Progenitor cell of endocrine pancreas (in vitro differentiated cells): ENCODE data around the gene ZNF804A. TPM values are rescaled to one million over a fixed set of nuclear protein-coding genes. Genes with fewer than 3 reads are reported as not detected.

Experiments
- DNase-seq: peaks from one replicate; pipeline ENCODE4 v3.0.0; 2021; ENCODE audit warnings: low spot score; ENCODE audit not compliant: unreplicated experiment
- H3K27ac Mint-ChIP-seq: 2 replicates; pipeline ENCODE4 v1.8.0; 2021; ENCODE audit warnings: mild to moderate bottlenecking, moderate library complexity, mixed read lengths
- H3K27me3 Mint-ChIP-seq: 2 replicates; pipeline ENCODE4 v1.8.0; 2021; ENCODE audit warnings: mixed read lengths
- H3K36me3 Mint-ChIP-seq: 2 replicates; pipeline ENCODE4 v1.8.0; 2022; ENCODE audit warnings: mixed read lengths; ENCODE audit not compliant: insufficient read depth
- H3K4me1 Mint-ChIP-seq: 2 replicates; pipeline ENCODE4 v1.8.0; 2021; ENCODE audit warnings: low read depth, mixed read lengths
- H3K4me3 Mint-ChIP-seq: 2 replicates; pipeline ENCODE4 v1.8.0; 2021; ENCODE audit warnings: low read depth, mild to moderate bottlenecking, moderate library complexity, mixed read lengths
- H3K9me3 Mint-ChIP-seq: 2 replicates; pipeline ENCODE4 v1.8.0; 2021; ENCODE audit warnings: low read depth, mixed read lengths
- CTCF ChIP-seq: fragments of 200-600 bp; sonication (generic); IDR thresholded peaks from one replicate; pipeline ENCODE4 v1.5.0; 2021; ENCODE audit warnings: antibody characterized with exemption, mild to moderate bottlenecking; ENCODE audit not compliant: unreplicated experiment
- total RNA-seq: library from RNA; stranded (reverse); gene quantifications from 2 replicates; pipeline ENCODE4 v1.2.1, GENCODE V29; 2021

Gene ZNF804A
- total RNA-seq, 1 donor from 2014 or later = not detected

GRCh38 chr2:184765112-184765895, 167.0 kb downstream of the ZNF804A start:
- TF ChIP-seq CTCF = no peak
- Mint-ChIP-seq H3K9me3 (no peaks in the 10 kb centered on the region), H3K4me3 (no peak overlapping the region), H3K27ac (no peak overlapping the region), H3K4me1 (no peaks in the 10 kb centered on the region), H3K27me3 (no peaks in the 10 kb centered on the region), H3K36me3 (no peaks in the 10 kb centered on the region)
- DNase-seq = no peak

- Mint-ChIP-seq H3K4me1 (no peaks in the 10 kb centered on the region), H3K27ac (no peak overlapping the region), H3K27me3 (no peaks in the 10 kb centered on the region), H3K9me3 (no peaks in the 10 kb centered on the region), H3K36me3 (no peaks in the 10 kb centered on the region), H3K4me3 (no peak overlapping the region)
- no peak for DNase-seq
- no peak for TF ChIP-seq CTCF
Measured at GRCh38 chr2:184767059-184767458, 168.7 kb downstream of the ZNF804A start.

- H3K36me3 Mint-ChIP-seq = no peaks in the 10 kb centered on the region
- H3K27ac Mint-ChIP-seq = no peak overlapping the region
- no peak for TF ChIP-seq CTCF
- no peak for DNase-seq
- H3K4me1 Mint-ChIP-seq = no peaks in the 10 kb centered on the region
- no peaks in the 10 kb centered on the region for H3K27me3 Mint-ChIP-seq
- H3K4me3 Mint-ChIP-seq = no peak overlapping the region
- no peaks in the 10 kb centered on the region for H3K9me3 Mint-ChIP-seq
Measured at GRCh38 chr2:184769023-184769422, 170.7 kb downstream of the ZNF804A start.

GRCh38 chr2:184769686-184770085, 171.4 kb downstream of the ZNF804A start:
- no peak overlapping the region for H3K4me3 Mint-ChIP-seq
- no peaks in the 10 kb centered on the region for H3K4me1 Mint-ChIP-seq
- no peaks in the 10 kb centered on the region for H3K27me3 Mint-ChIP-seq
- DNase-seq = no peak
- no peaks in the 10 kb centered on the region for H3K9me3 Mint-ChIP-seq
- no peak for TF ChIP-seq CTCF
- no peaks in the 10 kb centered on the region for H3K36me3 Mint-ChIP-seq
- no peak overlapping the region for H3K27ac Mint-ChIP-seq

- DNase-seq = no peak
- no peak overlapping the region for H3K4me3 Mint-ChIP-seq
- no peaks in the 10 kb centered on the region for H3K27me3 Mint-ChIP-seq
- H3K36me3 Mint-ChIP-seq = no peaks in the 10 kb centered on the region
- no peak overlapping the region for H3K27ac Mint-ChIP-seq
- no peak for TF ChIP-seq CTCF
- no peaks in the 10 kb centered on the region for H3K9me3 Mint-ChIP-seq
- no peaks in the 10 kb centered on the region for H3K4me1 Mint-ChIP-seq
Measured at GRCh38 chr2:184779777-184780176, 181.4 kb downstream of the ZNF804A start.
